GM19239 (cell line): ENCODE data around the gene PRSS21.

ENCODE experiments used
- DNase-seq: peaks from one replicate; pipeline ENCODE4 v3.0.0; 2011; ENCODE audit warnings: low spot score; ENCODE audit not compliant: insufficient read length
- FAIRE-seq: peaks from 2 replicates; lab custom pipeline; 2011; peaks lifted over from hg19 to GRCh38; lab: Jason Lieb, UNC

The PRSS21 gene

GRCh38 chr16:2821487-2822157, 4.6 kb downstream of the PRSS21 start:
- FAIRE-seq (no peak), DNase-seq (no peak)

- DNase-seq (no peak), FAIRE-seq (no peak)
Observed at GRCh38 chr16:2822158-2822495, 5.1 kb downstream of the PRSS21 start.

- FAIRE-seq = no peak
- DNase-seq = no peak
Observed at GRCh38 chr16:2822496-2822895, 5.5 kb downstream of the PRSS21 start.

- DNase-seq (no peak), FAIRE-seq (no peak)
Observed at GRCh38 chr16:2824626-2825025, 7.6 kb downstream of the PRSS21 start.

GRCh38 chr16:2825049-2825742, 8.2 kb downstream of the PRSS21 start:
- DNase-seq = no peak
- no peak for FAIRE-seq

GRCh38 chr16:2825906-2826305, 8.9 kb downstream of the PRSS21 start:
- no peak for DNase-seq
- FAIRE-seq = no peak

- DNase-seq = no peak
- FAIRE-seq = no peak
Observed at GRCh38 chr16:2826591-2827373, 9.7 kb downstream of the PRSS21 start.

- FAIRE-seq = no peak
- DNase-seq = no peak
Observed at GRCh38 chr16:2827374-2827791, 10.3 kb downstream of the PRSS21 start.

GRCh38 chr16:2827831-2828520, 10.9 kb downstream of the PRSS21 start:
- FAIRE-seq = no peak
- DNase-seq = no peak

GRCh38 chr16:2828521-2828840, 11.4 kb downstream of the PRSS21 start:
- DNase-seq (no peak), FAIRE-seq (no peak)

GRCh38 chr16:2828876-2829430, 11.9 kb downstream of the PRSS21 start:
- FAIRE-seq (no peak), DNase-seq (no peak)

GRCh38 chr16:2829501-2830354, 12.7 kb downstream of the PRSS21 start, which contains the start of gene ZG16B:
Gene ZG16B (plus strand): TSS chr16:2830303. CDS start chr16:2830442, 139 bp downstream.
- DNase-seq (no peak), FAIRE-seq (no peak)

- DNase-seq (no peak), FAIRE-seq (no peak)
Observed at GRCh38 chr16:2830355-2830695, 13.3 kb downstream of the PRSS21 start.

- no peak for DNase-seq
Observed at GRCh38 chr16:2831203-2831602, 14.2 kb downstream of the PRSS21 start.

GRCh38 chr16:2833776-2834175, 16.7 kb downstream of the PRSS21 start:
- FAIRE-seq = no peak

More at GRCh38 chr16:2831203-2831602, 14.2 kb downstream of the PRSS21 start:
- FAIRE-seq = no peak

GRCh38 chr16:2834968-2835367, 17.9 kb downstream of the PRSS21 start:
- DNase-seq (no peak), FAIRE-seq (no peak)

More at GRCh38 chr16:2833776-2834175, 16.7 kb downstream of the PRSS21 start:
- DNase-seq = no peak

GRCh38 chr16:2835638-2836493, 18.8 kb downstream of the PRSS21 start:
- no peak for FAIRE-seq
- DNase-seq = no peak

GRCh38 chr16:2836646-2837508, 19.8 kb downstream of the PRSS21 start:
- FAIRE-seq (no peak), DNase-seq (no peak)
